Measurements from ENCODE around the gene HPGDS.
"Not testable (repeated sequence)": the region's sequence is repeated elsewhere in the genome, so short reads cannot be mapped to it uniquely, and the experiment has no call there.

Gene HPGDS

GRCh38 chr4:94307231-94307871, 35.3 kb downstream of the HPGDS start:
- DNase-seq, result no peak

GRCh38 chr4:94306713-94307112, 35.9 kb downstream of the HPGDS start:
- DNase-seq, result no peak

GRCh38 chr4:94305466-94306225, 37.0 kb downstream of the HPGDS start:
- no peak for DNase-seq

DNA sequence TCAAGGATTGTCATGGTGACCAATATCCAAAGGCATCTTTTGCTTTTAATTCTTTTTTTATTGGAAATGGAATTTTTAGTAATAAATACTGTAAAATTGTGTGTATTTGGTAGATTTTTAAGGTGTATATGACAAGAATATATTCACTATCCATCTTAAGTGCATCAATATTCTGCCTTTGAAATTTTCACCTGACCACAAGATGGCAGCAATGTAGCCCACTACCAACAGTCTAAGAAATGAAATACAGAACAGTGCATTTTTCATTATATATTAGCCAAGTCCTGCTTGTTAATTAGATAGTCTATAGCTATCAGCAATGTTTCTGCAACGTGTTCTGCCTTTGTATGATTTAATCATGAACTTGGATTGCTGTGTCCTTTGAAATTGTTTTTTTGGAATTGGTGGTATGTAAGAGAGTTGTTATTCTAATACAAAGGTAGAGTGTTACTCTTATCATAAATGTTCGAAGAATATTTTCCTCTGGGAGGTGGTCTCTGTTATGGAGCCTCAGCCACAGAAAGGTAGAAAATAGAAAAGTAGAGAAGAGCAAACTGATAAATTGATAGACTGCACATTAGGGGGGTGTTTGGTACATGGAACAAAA, 38.2 kb downstream of the HPGDS start:
- peak; percentile 37 for DNase-seq

DNA sequence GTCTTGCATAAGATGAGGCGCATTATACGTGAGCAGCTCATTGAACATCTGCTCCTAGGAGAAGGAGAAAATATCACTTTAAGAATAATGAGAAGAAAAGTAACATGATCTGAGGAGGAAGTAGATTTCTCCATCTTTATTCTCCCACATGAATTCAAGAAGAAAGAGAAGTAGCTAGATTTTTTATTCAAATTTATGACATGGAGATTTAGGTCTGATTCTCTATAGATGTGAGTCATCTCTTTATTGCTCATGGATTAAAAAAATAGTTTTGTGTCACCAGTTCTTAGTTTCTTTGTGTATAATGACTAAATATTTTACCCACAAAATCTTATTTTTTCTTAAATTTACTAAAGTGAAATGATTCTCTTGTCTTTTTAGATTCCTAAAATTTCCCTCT, 40.4 kb downstream of the HPGDS start:
- no peak for DNase-seq

DNA sequence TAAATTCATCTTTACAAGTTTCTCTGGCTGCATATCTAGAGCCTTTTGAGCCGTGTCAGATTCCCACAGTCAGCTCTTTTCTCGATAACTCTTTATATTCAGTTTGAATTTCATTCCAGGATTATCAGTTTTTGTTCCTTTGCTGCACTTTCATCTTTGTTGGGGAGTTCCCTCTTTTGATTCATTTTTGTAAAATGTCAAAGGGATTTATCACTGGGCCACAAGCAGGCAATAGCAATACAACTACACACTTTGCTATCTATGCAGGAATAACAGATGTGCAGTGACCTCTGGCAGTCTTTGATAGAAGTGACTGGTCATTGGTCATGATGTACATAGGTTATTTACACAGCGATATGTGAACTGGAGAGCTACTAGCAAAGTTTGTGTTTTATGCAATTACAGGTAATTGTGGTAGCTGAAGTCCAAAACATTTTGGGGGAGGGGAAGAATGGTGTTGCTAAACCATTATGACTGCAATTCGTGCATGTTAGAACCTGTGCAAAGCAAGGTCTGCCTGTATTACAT, 43.8 kb downstream of the HPGDS start:
- DNase-seq, result no peak

GRCh38 chr4:94295473-94295872, 47.2 kb downstream of the HPGDS start:
- not testable (repeated sequence) for DNase-seq

- not testable (repeated sequence) for DNase-seq
Measured at GRCh38 chr4:94293981-94294380, 48.7 kb downstream of the HPGDS start.

DNA sequence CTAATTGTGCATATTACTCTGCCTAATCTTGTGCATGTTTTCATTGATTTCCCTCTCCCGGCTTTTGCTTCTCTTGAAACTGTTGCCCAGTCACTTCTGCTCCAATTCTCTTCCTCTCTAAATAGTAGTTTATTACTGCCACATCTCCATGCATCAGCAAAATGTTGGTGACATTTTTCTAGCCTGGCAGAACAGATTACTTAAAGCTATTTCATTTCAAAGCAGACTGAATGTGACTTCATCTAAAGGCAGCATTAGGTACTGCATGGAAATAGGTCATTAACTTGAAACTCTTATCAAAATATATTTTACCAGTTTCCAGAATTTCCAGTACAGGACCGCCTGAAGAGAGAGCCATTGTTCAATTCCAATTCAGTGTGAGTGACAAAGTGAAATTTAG, 52.4 kb downstream of the HPGDS start:
- DNase-seq, result no peak

DNA sequence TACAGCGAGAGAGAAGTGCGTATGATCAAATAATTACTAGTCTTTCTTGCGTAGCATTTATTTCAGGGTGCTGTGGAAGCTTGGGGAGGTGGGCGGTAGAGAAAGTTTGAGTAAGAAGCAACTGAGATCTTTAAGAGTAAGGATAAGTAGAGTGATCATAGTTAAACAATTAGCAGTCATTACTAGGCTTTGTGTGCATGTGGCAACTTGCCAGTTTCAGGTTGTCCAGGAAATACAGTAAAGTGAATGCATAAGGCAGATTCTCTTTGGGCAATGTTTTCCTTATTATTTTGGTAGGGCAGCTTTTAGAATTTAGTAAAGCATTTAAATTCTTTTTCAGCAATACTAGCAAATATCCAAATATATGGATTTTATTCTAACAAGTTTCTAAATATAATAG, 57.0 kb downstream of the HPGDS start:
- no peak for DNase-seq

GRCh38 chr4:94284889-94285288, 57.7 kb downstream of the HPGDS start:
- DNase-seq, result peak; percentile 10

GRCh38 chr4:94278781-94279180, 63.9 kb downstream of the HPGDS start:
- DNase-seq, result no peak

- DNase-seq, result no peak
Measured at GRCh38 chr4:94277534-94277933, 65.1 kb downstream of the HPGDS start.

DNA sequence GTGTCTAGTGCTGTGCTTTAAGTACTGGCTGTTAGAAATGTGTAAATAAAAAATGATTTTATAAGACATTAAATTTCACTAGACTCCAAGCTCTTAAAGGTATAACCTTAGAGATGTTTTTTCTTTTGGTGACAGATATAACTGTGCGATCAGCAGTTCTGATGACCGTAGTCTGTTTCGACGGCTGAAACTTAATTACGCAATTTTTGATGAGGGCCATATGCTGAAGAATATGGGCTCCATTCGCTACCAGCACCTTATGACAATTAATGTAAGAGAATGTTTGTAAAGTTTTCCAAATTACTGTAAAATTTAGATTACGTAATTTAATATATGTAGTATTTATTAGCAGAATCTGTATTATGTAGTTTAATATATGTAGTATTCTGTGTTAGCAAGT, 66.4 kb downstream of the HPGDS start:
- DNase-seq, result no peak

DNA sequence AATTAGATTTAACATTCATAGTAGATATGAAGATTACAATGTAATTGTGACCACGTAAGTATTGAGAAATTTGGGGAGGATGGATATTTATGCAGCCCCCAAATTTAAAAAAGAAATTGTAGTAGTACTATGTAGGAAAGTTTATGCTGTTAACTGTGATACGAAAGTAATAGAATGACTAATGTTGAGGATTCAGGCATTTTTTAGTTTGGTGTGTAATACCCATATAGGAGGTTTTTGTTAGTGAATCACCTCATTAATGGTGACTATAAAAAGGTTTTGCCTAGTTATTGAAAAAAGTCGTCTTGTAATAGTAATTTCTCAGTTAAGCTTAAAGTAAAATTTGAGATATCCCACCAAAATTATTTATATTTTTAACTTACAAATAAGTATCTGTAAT, 67.7 kb downstream of the HPGDS start:
- no peak for DNase-seq

DNA sequence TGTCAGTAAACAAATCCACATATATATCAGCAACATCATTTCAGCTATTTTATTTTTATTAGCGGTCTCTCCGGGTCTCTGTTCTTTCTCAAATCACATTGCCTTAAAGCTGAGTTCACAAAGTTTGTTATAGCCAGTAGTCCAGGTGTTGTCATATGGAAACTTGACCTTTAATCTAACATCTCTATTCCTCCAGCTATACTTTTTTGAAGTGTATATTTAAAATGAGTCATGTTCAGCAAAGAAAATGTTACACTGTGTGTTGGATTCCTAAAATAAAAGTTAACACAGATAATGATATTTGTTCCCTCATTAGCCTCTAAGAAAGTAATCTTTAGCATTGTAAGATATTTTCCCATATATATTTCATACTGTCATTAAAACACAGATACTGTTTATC, 71.4 kb downstream of the HPGDS start:
- no peak for DNase-seq

GRCh38 chr4:94267037-94267436, 75.6 kb downstream of the HPGDS start:
- no peak for DNase-seq

DNA sequence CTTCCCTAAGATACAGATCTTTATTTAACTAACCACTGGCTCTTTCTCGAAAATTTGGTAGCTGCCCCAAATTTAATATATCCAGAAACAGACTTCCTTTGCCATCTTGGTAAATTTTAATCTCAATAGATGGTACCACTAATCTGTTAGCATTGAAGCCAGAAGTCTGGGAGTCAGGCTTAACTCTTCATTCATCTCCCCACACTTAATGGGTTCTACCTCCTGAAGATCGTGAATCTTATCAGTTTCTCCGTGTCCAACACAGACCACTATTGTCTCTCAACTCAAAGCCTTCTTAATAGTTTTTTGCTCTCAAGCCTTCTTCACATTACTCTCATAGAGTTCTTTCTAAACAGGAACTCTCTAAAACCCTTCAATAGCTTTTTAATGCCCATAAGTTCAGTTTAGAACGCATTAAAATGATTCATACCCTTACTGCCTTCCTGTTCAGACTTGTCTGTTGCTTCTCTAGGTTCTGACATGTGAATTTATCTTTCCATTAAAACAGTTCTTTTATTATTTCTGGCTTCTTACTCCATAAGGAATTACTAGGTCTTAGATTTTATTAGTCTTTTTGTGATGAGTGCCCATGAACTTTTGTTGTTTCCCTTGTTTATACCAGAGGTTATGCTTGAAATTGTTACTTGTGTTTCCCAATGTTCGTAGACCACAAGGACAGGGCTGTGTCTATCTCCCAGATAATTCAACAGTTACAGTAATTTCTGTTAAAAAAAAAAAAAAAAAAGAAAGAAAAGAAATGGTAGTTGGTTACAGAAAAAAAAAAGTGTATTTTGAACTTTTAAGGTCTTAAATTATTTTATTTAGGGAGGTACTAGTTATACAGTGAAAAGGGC, 80.2 kb downstream of the HPGDS start:
- no peak for DNase-seq

DNA sequence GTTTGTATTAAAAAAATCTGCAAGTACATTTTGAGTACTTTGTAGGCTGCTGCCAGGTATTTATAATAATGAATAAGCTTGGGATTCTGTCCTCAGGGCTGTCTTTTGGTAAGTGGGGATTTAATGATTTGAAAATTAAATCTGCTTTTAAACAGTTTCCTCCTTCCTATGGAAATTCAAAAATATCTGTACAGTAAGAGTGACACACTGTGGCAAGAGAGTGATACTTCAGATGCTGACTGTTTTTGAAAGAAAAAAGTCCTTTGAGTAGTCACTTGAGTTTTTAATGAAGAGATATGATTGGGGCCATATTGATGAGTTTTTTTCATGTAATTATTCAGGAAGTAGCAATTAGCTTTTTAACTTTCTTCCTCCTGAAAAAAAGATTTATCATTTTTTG, 85.8 kb downstream of the HPGDS start:
- peak; percentile 25 for DNase-seq

- peak; percentile 8 for DNase-seq
Measured at GRCh38 chr4:94256144-94256783, 86.4 kb downstream of the HPGDS start.

GRCh38 chr4:94253036-94253435, 89.6 kb downstream of the HPGDS start:
- DNase-seq, result no peak

- peak; percentile 27 for DNase-seq
Measured at GRCh38 chr4:94251094-94251493, 91.5 kb downstream of the HPGDS start.
